Panc1 (cell line): Measurements from ENCODE around the gene MUC5B. TPM values are rescaled to one million over a fixed set of nuclear protein-coding genes. Genes with fewer than 3 reads are reported as not detected.

Experiments
- ATAC-seq: fragments of 200-7000 bp; cut with Tn5 transposase; 2 replicates; pipeline ENCODE4 v1.9.1; 2020; ENCODE audit warnings: mild to moderate bottlenecking, moderate library complexity
- BruUV-seq: library from RNA; stranded (reverse); fragments of 400-500 nt; replicated peaks from 2 replicates; lab custom pipeline; 2021; lab: Mats Ljungman, UMichigan
- CTCF ChIA-PET: fragments of 300-600 bp; sonication (Branson Sonifier 250); formaldehyde crosslinking; loops from one replicate; lab custom pipeline; 2022; ENCODE audit warnings: antibody characterized with exemption; lab: Charles Lee
- POLR2A ChIA-PET: fragments of 300-600 bp; sonication (Branson Sonifier 250); formaldehyde crosslinking; loops from one replicate; lab custom pipeline; 2022; ENCODE audit warnings: antibody characterized with exemption; lab: Charles Lee
- DNase-seq: peaks from one replicate; pipeline ENCODE4 v3.0.0-alpha.2; 2010; ENCODE audit warnings: low read depth, low spot score
- H3K27ac ChIP-seq: 2 replicates; pipeline ENCODE4 v1.5.1; 2011; ENCODE audit warnings: mild to moderate bottlenecking, low read length, inconsistent platforms
- H3K27me3 ChIP-seq: fragments of 200-500 bp; sonication (Bioruptor generic); 2 replicates; pipeline ENCODE4 v1.6.0; 2014; ENCODE audit warnings: low read length, inconsistent platforms; ENCODE audit not compliant: control insufficient read depth, insufficient read depth
- H3K36me3 ChIP-seq: fragments of 200-500 bp; sonication (Bioruptor generic); 2 replicates; pipeline ENCODE4 v1.5.1; 2014; ENCODE audit warnings: inconsistent platforms, mild to moderate bottlenecking, low read length, moderate library complexity; ENCODE audit not compliant: control insufficient read depth, insufficient read depth
- H3K4me1 ChIP-seq: 2 replicates; pipeline ENCODE4 v1.5.1; 2011; ENCODE audit warnings: inconsistent platforms, mild to moderate bottlenecking, low read length, moderate library complexity; ENCODE audit not compliant: control insufficient read depth, insufficient read depth
- H3K4me3 ChIP-seq, 2 experiments: 2 replicates each; pipeline ENCODE4 v1.5.1; 2011 to 2012; ENCODE audit warnings: low read depth in 2 of 2, low read length in 2 of 2, mild to moderate bottlenecking in 2 of 2, inconsistent platforms in 1 of 2, moderate library complexity in 1 of 2
- H3K9me3 ChIP-seq: fragments of 200-500 bp; sonication (Bioruptor generic); 2 replicates; pipeline ENCODE4 v1.5.1; 2014; ENCODE audit warnings: low read depth, mild to moderate bottlenecking, inconsistent platforms, low read length, moderate library complexity; ENCODE audit not compliant: control insufficient read depth, insufficient read depth
- POLR2AphosphoS5 ChIP-seq: IDR thresholded peaks from 2 replicates; pipeline ENCODE4 v1.6.1; 2012; ENCODE audit warnings: mild to moderate bottlenecking, low read depth, low read length, moderate library complexity
- SIN3A ChIP-seq: IDR thresholded peaks from 2 replicates; pipeline ENCODE4 v1.6.1; 2012; ENCODE audit warnings: low read depth, mild to moderate bottlenecking, low read length, moderate library complexity, borderline replicate concordance; ENCODE audit not compliant: insufficient read depth
- TCF7L2 ChIP-seq: IDR thresholded peaks from 2 replicates; pipeline ENCODE4 v1.6.1; 2011; ENCODE audit warnings: mild to moderate bottlenecking, low read depth, low read length, inconsistent platforms
- in situ Hi-C: cut with HindIII; loops from 2 replicates; pipeline ENCODE4 v1.10.0; 2016; ENCODE audit warnings: low sequenced_read_pairs, low pct_unique_long_range_greater_than_20kb
- intact Hi-C: fragments of 100-400 bp; cut with micrococcal nuclease; formaldehyde crosslinking; loops from one replicate; pipeline ENCODE4 v1.10.0; 2022; ENCODE audit not compliant: unreplicated experiment
- total RNA-seq: library from RNA; stranded (reverse); gene quantifications from one replicate; pipeline ENCODE4 v1.2.1, GENCODE V29; 2021; ENCODE audit not compliant: unreplicated experiment
- TF ChIP-seq, protein P1 (sequence below), 2 experiments: IDR thresholded peaks; 2 replicates each; pipeline ENCODE4 v1.6.1; 2011 to 2012; ENCODE audit warnings: low read depth in 2 of 2, control low read depth in 1 of 2, low read length in 1 of 2, mild to moderate bottlenecking in 1 of 2, moderate library complexity in 1 of 2; ENCODE audit not compliant: insufficient read depth in 1 of 2
- TF ChIP-seq, protein P2 (sequence below): fragments of 450-650 bp; IDR thresholded peaks from 2 replicates; pipeline ENCODE4 v1.5.1; 2017; ENCODE audit warnings: mild to moderate bottlenecking

The MUC5B gene
- total RNA-seq, 1 experiment from 2014 or later = 1.2 TPM

- no peak overlapping the region for H3K4me3 ChIP-seq
- intact Hi-C loops (no loop called here), in situ Hi-C loops (no loop called here)
- no peaks in the 10 kb centered on the region for H3K9me3 ChIP-seq
- no peaks in the 10 kb centered on the region for H3K27me3 ChIP-seq
- DNase-seq = no peak
- ChIA-PET POLR2A (no interaction called here), CTCF (no interaction called here)
- BruUV-seq = no TSS peak
- TF ChIP-seq POLR2AphosphoS5 (no peak), SIN3A (no peak), TCF7L2 (no peak)
- TF ChIP-seq, protein P1, sequence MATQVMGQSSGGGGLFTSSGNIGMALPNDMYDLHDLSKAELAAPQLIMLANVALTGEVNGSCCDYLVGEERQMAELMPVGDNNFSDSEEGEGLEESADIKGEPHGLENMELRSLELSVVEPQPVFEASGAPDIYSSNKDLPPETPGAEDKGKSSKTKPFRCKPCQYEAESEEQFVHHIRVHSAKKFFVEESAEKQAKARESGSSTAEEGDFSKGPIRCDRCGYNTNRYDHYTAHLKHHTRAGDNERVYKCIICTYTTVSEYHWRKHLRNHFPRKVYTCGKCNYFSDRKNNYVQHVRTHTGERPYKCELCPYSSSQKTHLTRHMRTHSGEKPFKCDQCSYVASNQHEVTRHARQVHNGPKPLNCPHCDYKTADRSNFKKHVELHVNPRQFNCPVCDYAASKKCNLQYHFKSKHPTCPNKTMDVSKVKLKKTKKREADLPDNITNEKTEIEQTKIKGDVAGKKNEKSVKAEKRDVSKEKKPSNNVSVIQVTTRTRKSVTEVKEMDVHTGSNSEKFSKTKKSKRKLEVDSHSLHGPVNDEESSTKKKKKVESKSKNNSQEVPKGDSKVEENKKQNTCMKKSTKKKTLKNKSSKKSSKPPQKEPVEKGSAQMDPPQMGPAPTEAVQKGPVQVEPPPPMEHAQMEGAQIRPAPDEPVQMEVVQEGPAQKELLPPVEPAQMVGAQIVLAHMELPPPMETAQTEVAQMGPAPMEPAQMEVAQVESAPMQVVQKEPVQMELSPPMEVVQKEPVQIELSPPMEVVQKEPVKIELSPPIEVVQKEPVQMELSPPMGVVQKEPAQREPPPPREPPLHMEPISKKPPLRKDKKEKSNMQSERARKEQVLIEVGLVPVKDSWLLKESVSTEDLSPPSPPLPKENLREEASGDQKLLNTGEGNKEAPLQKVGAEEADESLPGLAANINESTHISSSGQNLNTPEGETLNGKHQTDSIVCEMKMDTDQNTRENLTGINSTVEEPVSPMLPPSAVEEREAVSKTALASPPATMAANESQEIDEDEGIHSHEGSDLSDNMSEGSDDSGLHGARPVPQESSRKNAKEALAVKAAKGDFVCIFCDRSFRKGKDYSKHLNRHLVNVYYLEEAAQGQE (IDR thresholded peaks at IDR 0.05; ENCODE audit: insufficient read depth in 1 of 2, low read depth in 2 of 2, low read length in 1 of 2) = no peak
- TF ChIP-seq, protein P2, sequence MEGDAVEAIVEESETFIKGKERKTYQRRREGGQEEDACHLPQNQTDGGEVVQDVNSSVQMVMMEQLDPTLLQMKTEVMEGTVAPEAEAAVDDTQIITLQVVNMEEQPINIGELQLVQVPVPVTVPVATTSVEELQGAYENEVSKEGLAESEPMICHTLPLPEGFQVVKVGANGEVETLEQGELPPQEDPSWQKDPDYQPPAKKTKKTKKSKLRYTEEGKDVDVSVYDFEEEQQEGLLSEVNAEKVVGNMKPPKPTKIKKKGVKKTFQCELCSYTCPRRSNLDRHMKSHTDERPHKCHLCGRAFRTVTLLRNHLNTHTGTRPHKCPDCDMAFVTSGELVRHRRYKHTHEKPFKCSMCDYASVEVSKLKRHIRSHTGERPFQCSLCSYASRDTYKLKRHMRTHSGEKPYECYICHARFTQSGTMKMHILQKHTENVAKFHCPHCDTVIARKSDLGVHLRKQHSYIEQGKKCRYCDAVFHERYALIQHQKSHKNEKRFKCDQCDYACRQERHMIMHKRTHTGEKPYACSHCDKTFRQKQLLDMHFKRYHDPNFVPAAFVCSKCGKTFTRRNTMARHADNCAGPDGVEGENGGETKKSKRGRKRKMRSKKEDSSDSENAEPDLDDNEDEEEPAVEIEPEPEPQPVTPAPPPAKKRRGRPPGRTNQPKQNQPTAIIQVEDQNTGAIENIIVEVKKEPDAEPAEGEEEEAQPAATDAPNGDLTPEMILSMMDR = no peak
- ATAC-seq = no peak
- H3K27ac ChIP-seq = no peak overlapping the region
- H3K4me1 ChIP-seq = no peaks in the 10 kb centered on the region
- H3K36me3 ChIP-seq = no peaks in the 10 kb centered on the region
Measured at GRCh38 chr11:1192741-1193325, 30.0 kb upstream of the MUC5B start.

DNA sequence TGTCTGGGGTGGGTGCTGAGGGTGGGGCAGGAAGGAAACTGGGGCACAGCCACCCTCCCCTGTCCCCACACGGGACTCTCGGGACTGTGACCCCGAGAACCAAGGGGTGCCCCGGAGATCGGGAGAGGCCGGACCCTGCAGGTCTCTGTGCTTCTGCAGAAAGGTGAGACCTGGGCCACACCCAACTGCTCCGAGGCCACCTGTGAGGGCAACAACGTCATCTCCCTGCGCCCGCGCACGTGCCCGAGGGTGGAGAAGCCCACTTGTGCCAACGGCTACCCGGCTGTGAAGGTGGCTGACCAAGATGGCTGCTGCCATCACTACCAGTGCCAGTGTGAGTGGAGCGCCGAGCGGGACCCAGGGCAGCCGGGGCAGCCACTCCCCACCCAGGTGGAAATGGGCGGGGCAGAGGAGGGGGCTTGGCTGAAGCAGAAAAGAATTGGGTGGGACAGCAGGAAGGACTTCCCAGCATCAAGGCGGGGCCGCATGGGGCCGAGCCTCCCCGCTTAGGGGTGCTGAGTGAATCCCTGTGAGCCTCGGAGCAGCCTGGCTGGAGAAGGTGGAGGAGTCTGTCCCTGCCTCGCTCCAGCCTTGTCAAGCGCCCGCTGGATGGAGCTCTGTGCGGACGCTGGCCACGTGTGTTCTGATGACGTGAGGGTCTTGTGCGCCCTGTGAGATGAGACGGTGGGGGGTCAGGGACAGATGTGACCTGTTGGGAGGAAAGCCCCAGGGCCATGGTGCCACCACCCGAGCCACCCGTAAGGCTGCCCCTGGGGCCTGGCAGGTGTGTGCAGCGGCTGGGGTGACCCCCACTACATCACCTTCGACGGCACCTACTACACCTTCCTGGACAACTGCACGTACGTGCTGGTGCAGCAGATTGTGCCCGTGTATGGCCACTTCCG lies 29.3 kb upstream of the MUC5B start:
- no peak overlapping the region for H3K4me3 ChIP-seq
- H3K9me3 ChIP-seq = no peaks in the 10 kb centered on the region
- H3K36me3 ChIP-seq = no peaks in the 10 kb centered on the region
- TF ChIP-seq, protein P2 = no peak
- TF ChIP-seq POLR2AphosphoS5 (no peak), TCF7L2 (no peak), SIN3A (no peak)
- TF ChIP-seq, protein P1 (IDR thresholded peaks at IDR 0.05; ENCODE audit: insufficient read depth in 1 of 2, low read depth in 2 of 2, low read length in 1 of 2) = no peak
- in situ Hi-C loops (no loop called here), intact Hi-C loops (no loop called here)
- no TSS peak for BruUV-seq
- ChIA-PET POLR2A (no interaction called here), CTCF (no interaction called here)
- no peak for ATAC-seq
- no peak for DNase-seq
- no peaks in the 10 kb centered on the region for H3K27me3 ChIP-seq
- H3K4me1 ChIP-seq = no peaks in the 10 kb centered on the region
- no peak overlapping the region for H3K27ac ChIP-seq
